Cardiac muscle cell (in vitro differentiated cells and primary cell): ENCODE data around the gene GPC5. TPM values are rescaled to one million over a fixed set of nuclear protein-coding genes. Genes with fewer than 3 reads are reported as not detected.

Source experiments
- DNase-seq, 2 donors: peaks; one replicate each; pipeline versions ENCODE4 v3.0.0 to v3.0.0-alpha.2; 2010 to 2017; ENCODE audit warnings: low read depth in 1 of 2, low spot score in 1 of 2
- H3K27ac ChIP-seq: fragments of 200-600 bp; sonication (generic); 2 replicates; pipeline ENCODE4 v1.5.1; 2016
- H3K27me3 ChIP-seq: fragments of 200-600 bp; sonication (generic); 2 replicates; pipeline ENCODE4 v1.6.0; 2016; ENCODE audit warnings: control low read depth
- H3K36me3 ChIP-seq: fragments of 200-600 bp; sonication (generic); 2 replicates; pipeline ENCODE4 v1.5.1; 2016; ENCODE audit warnings: control low read depth
- H3K4me1 ChIP-seq: fragments of 200-600 bp; sonication (generic); 2 replicates; pipeline ENCODE4 v1.8.1; 2017; ENCODE audit warnings: low read depth, mild to moderate bottlenecking, mixed run types
- H3K4me3 ChIP-seq: fragments of 200-600 bp; sonication (generic); 2 replicates; pipeline ENCODE4 v1.5.1; 2016; ENCODE audit warnings: mild to moderate bottlenecking
- H3K9me3 ChIP-seq: fragments of 200-600 bp; sonication (generic); 2 replicates; pipeline ENCODE4 v1.5.1; 2017; ENCODE audit warnings: low read depth, mild to moderate bottlenecking, control low read depth
- CTCF ChIP-seq: IDR thresholded peaks from 2 replicates; pipeline ENCODE4 v1.5.1; 2012; ENCODE audit warnings: low read depth, mild to moderate bottlenecking, low read length
- polyA plus RNA-seq: library from polyadenylated mRNA; unstranded; fragments of >200 nt; fragmentation: Nextera tagmentation; extraction: Ambion mirVana; gene quantifications from 2 replicates; pipeline ENCODE4 v1.2.1, GENCODE V29; 2016
- total RNA-seq: library from RNA; depleted of rRNA; stranded (reverse); fragments of >200 nt; gene quantifications from 2 replicates; pipeline ENCODE4 v1.2.3, GENCODE V29; 2016

Gene GPC5
- total and polyA plus RNA-seq, 2 experiments from 2014 or later = 0.97 to 3.3 TPM

- Histone ChIP-seq H3K4me1 (no peaks in the 10 kb centered on the region), H3K27me3 (no peaks in the 10 kb centered on the region), H3K27ac (no peak overlapping the region), H3K4me3 (no peak overlapping the region), H3K36me3 (no peaks in the 10 kb centered on the region), H3K9me3 (no peaks in the 10 kb centered on the region)
- no peak for TF ChIP-seq CTCF
- DNase-seq = no peak
Observed at GRCh38 chr13:91824416-91824815, 426.0 kb downstream of the GPC5 start.

- Histone ChIP-seq H3K27me3 (no peaks in the 10 kb centered on the region), H3K36me3 (no peaks in the 10 kb centered on the region), H3K9me3 (no peaks in the 10 kb centered on the region), H3K4me1 (no peaks in the 10 kb centered on the region), H3K27ac (no peak overlapping the region), H3K4me3 (no peak overlapping the region)
- no peak for TF ChIP-seq CTCF
- DNase-seq = peak in 1 of 2 donors; percentile 12
Observed at GRCh38 chr13:91825516-91825915, 427.1 kb downstream of the GPC5 start.

- Histone ChIP-seq H3K4me1 (no peaks in the 10 kb centered on the region), H3K27me3 (no peaks in the 10 kb centered on the region), H3K36me3 (no peaks in the 10 kb centered on the region), H3K27ac (no peak overlapping the region), H3K4me3 (no peak overlapping the region), H3K9me3 (no peaks in the 10 kb centered on the region)
- TF ChIP-seq CTCF = no peak
- no peak for DNase-seq
Observed at GRCh38 chr13:91836553-91836952, 438.1 kb downstream of the GPC5 start.

GRCh38 chr13:91845612-91846011 lies 447.2 kb downstream of the GPC5 start:
- Histone ChIP-seq H3K27ac (no peak overlapping the region), H3K27me3 (no peaks in the 10 kb centered on the region), H3K36me3 (no peaks in the 10 kb centered on the region), H3K4me1 (no peaks in the 10 kb centered on the region), H3K9me3 (no peaks in the 10 kb centered on the region), H3K4me3 (no peak overlapping the region)
- no peak for TF ChIP-seq CTCF
- DNase-seq = no peak

- Histone ChIP-seq H3K36me3 (no peaks in the 10 kb centered on the region), H3K4me1 (no peaks in the 10 kb centered on the region), H3K27ac (no peak overlapping the region), H3K4me3 (no peak overlapping the region), H3K9me3 (no peaks in the 10 kb centered on the region), H3K27me3 (no peaks in the 10 kb centered on the region)
- peak in 1 of 2 donors; percentile 1 for DNase-seq
- TF ChIP-seq CTCF = no peak
Observed at GRCh38 chr13:91863699-91864098, 465.3 kb downstream of the GPC5 start.

GRCh38 chr13:91868351-91868750 lies 469.9 kb downstream of the GPC5 start:
- H3K36me3 ChIP-seq = no peaks in the 10 kb centered on the region
- no peak for TF ChIP-seq CTCF
- H3K9me3 ChIP-seq = no peaks in the 10 kb centered on the region
- H3K4me1 ChIP-seq = no peaks in the 10 kb centered on the region
- H3K27ac ChIP-seq = no peak overlapping the region
- no peak for DNase-seq
- H3K27me3 ChIP-seq = no peaks in the 10 kb centered on the region
- no peak overlapping the region for H3K4me3 ChIP-seq
